Measurements from ENCODE around the gene FKBP5. TPM values are rescaled to one million over a fixed set of nuclear protein-coding genes. Genes with fewer than 3 reads are reported as not detected.
"Not testable (repeated sequence)": the region's sequence is repeated elsewhere in the genome, so short reads cannot be mapped to it uniquely, and the experiment has no call there.

FKBP5 gene
- total RNA-seq, 1 experiment from 2014 or later: 28.3 TPM

DNA sequence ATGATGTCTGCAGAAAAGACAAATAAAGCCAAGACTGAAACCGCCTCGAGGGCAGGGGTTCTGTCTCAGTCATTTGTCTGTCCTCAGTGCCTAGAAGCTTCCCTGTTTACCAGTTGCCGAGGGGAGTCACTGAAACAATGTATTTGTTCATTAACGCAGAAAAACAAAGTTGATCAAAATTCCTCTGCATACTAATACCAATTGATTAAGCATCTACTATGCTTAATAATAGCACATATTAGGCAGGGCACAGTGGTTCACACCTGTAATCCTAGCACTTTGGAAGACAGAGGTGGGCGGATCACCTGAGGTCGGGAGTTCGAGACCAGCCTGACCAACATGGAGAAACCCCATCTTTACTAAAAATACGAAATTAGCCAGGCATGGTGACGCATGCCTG, 1.8 kb upstream of the FKBP5 start:
- H2AFZ ChIP-seq (ENCODE audit: low read length): no peak overlapping the region
- DNase-seq: no peak
- H3K36me3 ChIP-seq (ENCODE audit: insufficient read depth, low read length): no peaks in the 10 kb centered on the region
- H3K9ac ChIP-seq (ENCODE audit: low read length): no peak overlapping the region
- peaks cover 27% of the 10 kb centered on the region for H3K79me2 ChIP-seq (ENCODE audit: low read length)
- no peak overlapping the region for H3K27ac ChIP-seq (ENCODE audit: low read length)
- no peak overlapping the region for H3K4me2 ChIP-seq (ENCODE audit: low read depth, low read length, poor library complexity, severe bottlenecking)
- H3K9me3 ChIP-seq (ENCODE audit: low read length): no peaks in the 10 kb centered on the region
- H3K9me2 ChIP-seq (replicated peaks; ENCODE audit: insufficient read depth, low read length): no peaks in the 10 kb centered on the region
- peaks cover 18% of the 10 kb centered on the region for H3K4me1 ChIP-seq (ENCODE audit: low read length)
- no peaks in the 10 kb centered on the region for H4K20me1 ChIP-seq (ENCODE audit: insufficient read depth, low read depth, low read length)
- H3K27me3 ChIP-seq (ENCODE audit: low read length): no peaks in the 10 kb centered on the region
- H3K4me3 ChIP-seq (ENCODE audit: low read length): no peak overlapping the region

DNA sequence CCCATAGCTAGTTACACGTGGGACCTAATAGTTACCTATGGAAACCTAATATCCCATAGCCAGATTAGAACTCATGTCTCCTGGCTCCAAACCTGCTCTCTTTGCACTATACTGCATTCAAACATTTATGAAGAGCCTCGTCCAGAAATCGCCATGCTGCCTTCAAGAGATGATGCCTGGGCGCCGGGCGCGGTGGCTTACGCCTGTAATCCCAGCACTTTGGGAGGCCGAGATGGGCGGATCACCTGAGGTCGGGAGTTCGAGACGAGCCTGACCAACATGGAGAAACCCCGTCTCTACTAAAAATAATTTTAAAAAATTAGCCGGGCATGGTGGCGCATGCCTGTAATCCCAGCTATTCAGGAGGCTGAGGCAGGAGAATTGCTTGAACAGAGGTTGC, 1.3 kb upstream of the FKBP5 start:
- peaks cover 18% of the 10 kb centered on the region for H3K4me1 ChIP-seq (ENCODE audit: low read length)
- not testable (repeated sequence) for H4K20me1 ChIP-seq (ENCODE audit: insufficient read depth, low read depth, low read length); H3K4me3 ChIP-seq (ENCODE audit: low read length); H3K27ac ChIP-seq (ENCODE audit: low read length); H3K27me3 ChIP-seq (ENCODE audit: low read length); H3K9ac ChIP-seq (ENCODE audit: low read length); H3K9me2 ChIP-seq (replicated peaks; ENCODE audit: insufficient read depth, low read length); H2AFZ ChIP-seq (ENCODE audit: low read length); DNase-seq; H3K9me3 ChIP-seq (ENCODE audit: low read length); H3K36me3 ChIP-seq (ENCODE audit: insufficient read depth, low read length); H3K4me2 ChIP-seq (ENCODE audit: low read depth, low read length, poor library complexity, severe bottlenecking)
- H3K79me2 ChIP-seq (ENCODE audit: low read length): peaks cover 32% of the 10 kb centered on the region

DNA sequence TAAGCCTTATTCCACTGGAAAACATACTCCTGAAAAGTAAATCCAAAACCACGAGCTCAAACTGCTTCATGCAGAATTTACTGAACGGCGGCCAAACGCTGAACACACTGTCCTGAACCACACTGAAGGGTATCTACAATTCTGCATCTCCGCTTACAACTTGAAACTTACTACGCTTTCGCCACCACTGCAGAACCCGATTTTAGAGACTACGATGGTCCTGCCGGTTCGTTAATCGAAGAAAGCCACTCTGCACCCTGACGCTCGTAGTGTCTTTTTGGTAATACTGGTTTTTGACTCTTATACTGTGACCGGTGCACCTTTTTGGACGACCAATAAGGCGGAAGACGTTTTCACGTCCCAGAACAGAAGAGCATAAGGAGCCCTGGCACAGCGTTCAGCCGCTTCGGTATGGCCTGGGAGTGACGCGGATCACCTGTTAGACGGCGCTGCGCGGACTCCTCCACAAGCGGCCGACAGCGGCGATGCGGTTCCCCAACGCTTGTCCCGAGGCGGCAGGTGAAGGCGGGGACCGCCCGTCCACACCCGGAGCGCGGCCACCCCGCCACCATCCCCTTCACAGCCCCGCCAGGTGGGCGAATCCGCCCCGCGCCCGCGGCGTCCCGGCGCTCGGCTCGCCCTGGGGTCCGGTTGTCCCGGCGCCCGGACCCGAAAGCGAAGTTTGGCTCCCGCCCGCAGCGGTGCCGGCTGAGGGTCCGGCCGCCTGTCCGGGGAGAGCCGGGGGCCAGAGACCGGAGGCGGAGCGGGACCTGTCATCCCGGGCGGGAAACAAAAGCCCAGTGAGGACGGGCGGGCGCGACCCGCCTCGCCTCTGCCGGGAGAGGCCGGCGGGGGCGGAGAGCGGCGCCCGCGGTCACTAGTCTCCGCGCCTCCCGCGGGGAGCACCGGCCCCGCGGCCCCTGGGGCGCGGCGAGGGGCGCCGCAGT, 784 bp downstream of the FKBP5 start:
- H3K27me3 ChIP-seq (ENCODE audit: low read length): no peaks in the 10 kb centered on the region
- no peaks in the 10 kb centered on the region for H3K9me2 ChIP-seq (replicated peaks; ENCODE audit: insufficient read depth, low read length)
- H3K79me2 ChIP-seq (ENCODE audit: low read length): peaks cover 52% of the 10 kb centered on the region
- H2AFZ ChIP-seq (ENCODE audit: low read length): no peak overlapping the region; the same call in 1 of the 2 replicates
- H3K9ac ChIP-seq (ENCODE audit: low read length): peak overlapping the region; percentile 82
- H4K20me1 ChIP-seq (ENCODE audit: insufficient read depth, low read depth, low read length): no peaks in the 10 kb centered on the region
- H3K9me3 ChIP-seq (ENCODE audit: low read length): no peaks in the 10 kb centered on the region
- H3K4me1 ChIP-seq (ENCODE audit: low read length): peaks cover 18% of the 10 kb centered on the region
- H3K4me3 ChIP-seq (ENCODE audit: low read length): peak overlapping the region; percentile 76
- H3K27ac ChIP-seq (ENCODE audit: low read length): peak overlapping the region; percentile 66
- peak; percentile 88 for DNase-seq
- H3K36me3 ChIP-seq (ENCODE audit: insufficient read depth, low read length): peaks cover 11% of the 10 kb centered on the region; the same call in 1 of the 2 replicates
- H3K4me2 ChIP-seq (ENCODE audit: low read depth, low read length, poor library complexity, severe bottlenecking): peak overlapping the region; percentile 93

DNA sequence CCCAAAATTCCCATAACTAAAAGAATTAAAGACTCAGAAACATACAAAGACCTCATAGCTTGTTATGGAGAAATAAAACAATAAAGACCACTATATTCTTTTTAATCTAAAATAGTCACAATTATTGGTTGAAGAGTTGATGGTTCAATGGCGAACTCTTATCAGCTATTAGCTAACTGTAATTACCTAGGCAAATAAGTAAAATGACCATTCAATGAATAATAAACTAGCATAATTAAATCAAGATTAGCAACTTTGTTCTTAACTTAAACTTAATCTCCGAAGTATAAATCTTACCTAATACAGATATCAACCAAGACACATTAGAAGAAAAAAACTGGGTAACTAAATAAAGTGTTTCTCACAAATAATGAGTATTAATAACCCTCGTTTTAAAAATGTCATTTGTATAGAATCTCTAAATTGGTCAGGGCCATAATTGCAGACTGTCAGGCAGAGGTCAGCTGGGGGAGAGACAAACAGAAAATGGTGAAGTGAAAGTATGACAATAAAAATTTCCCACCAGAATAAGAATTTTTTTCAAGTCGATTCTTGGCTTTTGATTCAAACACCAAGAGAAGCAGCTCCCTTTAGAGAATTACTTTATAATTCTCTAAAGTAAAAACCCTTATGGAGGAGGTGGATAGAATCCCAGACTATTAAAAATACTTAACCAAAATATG, 1.7 kb downstream of the FKBP5 start:
- no peaks in the 10 kb centered on the region for H3K9me3 ChIP-seq (ENCODE audit: low read length)
- peaks cover 59% of the 10 kb centered on the region for H3K79me2 ChIP-seq (ENCODE audit: low read length)
- no peaks in the 10 kb centered on the region for H3K27me3 ChIP-seq (ENCODE audit: low read length)
- H3K27ac ChIP-seq (ENCODE audit: low read length): peak overlapping the region; percentile 66
- peak overlapping the region; percentile 82 for H3K9ac ChIP-seq (ENCODE audit: low read length)
- peaks cover 11% of the 10 kb centered on the region; the same call in 1 of the 2 replicates for H3K36me3 ChIP-seq (ENCODE audit: insufficient read depth, low read length)
- no peaks in the 10 kb centered on the region for H4K20me1 ChIP-seq (ENCODE audit: insufficient read depth, low read depth, low read length)
- peak overlapping the region; percentile 93 for H3K4me2 ChIP-seq (ENCODE audit: low read depth, low read length, poor library complexity, severe bottlenecking)
- H3K4me3 ChIP-seq (ENCODE audit: low read length): peak overlapping the region; percentile 76
- DNase-seq: peak; percentile 67
- no peak overlapping the region for H2AFZ ChIP-seq (ENCODE audit: low read length)
- H3K4me1 ChIP-seq (ENCODE audit: low read length): peaks cover 24% of the 10 kb centered on the region
- no peaks in the 10 kb centered on the region for H3K9me2 ChIP-seq (replicated peaks; ENCODE audit: insufficient read depth, low read length)

DNA sequence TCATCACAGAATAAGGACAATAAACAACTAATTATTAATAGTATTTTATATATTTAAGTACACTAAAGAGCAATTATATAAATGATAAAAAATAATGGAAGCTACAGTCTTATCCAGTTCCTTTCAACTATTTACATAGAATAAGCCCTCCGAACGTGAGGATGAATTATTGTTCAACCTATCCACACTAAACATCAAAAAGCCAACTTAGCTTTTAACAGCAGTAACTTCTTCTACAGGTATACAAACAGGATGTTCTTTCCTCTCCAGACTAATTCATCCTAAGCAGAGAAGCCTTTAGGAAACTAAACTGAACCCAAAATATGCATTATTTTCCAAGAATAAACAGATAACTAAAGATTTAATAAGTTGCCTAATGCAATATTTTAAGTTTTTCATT, 2.3 kb downstream of the FKBP5 start:
- Histone ChIP-seq H3K79me2 (ENCODE audit: low read length) (peaks cover 65% of the 10 kb centered on the region), H4K20me1 (ENCODE audit: insufficient read depth, low read depth, low read length) (no peaks in the 10 kb centered on the region)

DNA sequence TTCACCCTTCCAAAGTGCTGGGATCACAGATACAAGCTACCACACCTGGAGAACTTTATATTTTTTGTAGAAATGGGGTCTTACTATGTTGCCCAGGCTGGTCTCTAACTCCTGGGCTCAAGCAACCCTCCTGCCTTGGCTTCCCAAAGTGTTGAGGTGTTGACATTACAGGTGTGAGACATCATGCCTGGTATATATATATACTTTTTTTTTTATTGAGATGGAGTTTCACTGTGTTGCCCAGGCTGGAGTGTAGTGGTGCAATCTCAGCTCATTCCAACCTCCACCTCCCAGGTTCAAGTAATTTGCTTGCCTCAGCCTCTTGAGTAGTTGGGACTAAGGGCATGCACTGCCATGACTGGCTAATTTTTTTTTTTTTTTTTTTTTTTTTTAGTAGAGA, 5.4 kb downstream of the FKBP5 start:
- Histone ChIP-seq H3K79me2 (ENCODE audit: low read length) (peaks cover 96% of the 10 kb centered on the region), H3K9me2 (replicated peaks; ENCODE audit: insufficient read depth, low read length) (no peaks in the 10 kb centered on the region), H4K20me1 (ENCODE audit: insufficient read depth, low read depth, low read length) (no peaks in the 10 kb centered on the region), H3K9me3 (ENCODE audit: low read length) (no peaks in the 10 kb centered on the region), H3K36me3 (ENCODE audit: insufficient read depth, low read length) (peaks cover 26% of the 10 kb centered on the region; the same call in 1 of the 2 replicates), H2AFZ (ENCODE audit: low read length) (no peak overlapping the region), H3K4me1 (ENCODE audit: low read length) (peaks cover 26% of the 10 kb centered on the region), H3K4me2 (ENCODE audit: low read depth, low read length, poor library complexity, severe bottlenecking) (no peak overlapping the region), H3K27me3 (ENCODE audit: low read length) (no peaks in the 10 kb centered on the region), H3K9ac (ENCODE audit: low read length) (no peak overlapping the region), H3K27ac (ENCODE audit: low read length) (no peak overlapping the region), H3K4me3 (ENCODE audit: low read length) (no peak overlapping the region)
- no peak for DNase-seq

More for the DNA sequence above, 2.3 kb downstream of the FKBP5 start:
- Histone ChIP-seq H3K4me1 (ENCODE audit: low read length) (peaks cover 27% of the 10 kb centered on the region), H3K27ac (ENCODE audit: low read length) (peak overlapping the region; percentile 66), H3K36me3 (ENCODE audit: insufficient read depth, low read length) (peaks cover 11% of the 10 kb centered on the region; the same call in 1 of the 2 replicates), H3K27me3 (ENCODE audit: low read length) (no peaks in the 10 kb centered on the region), H2AFZ (ENCODE audit: low read length) (no peak overlapping the region), H3K9me3 (ENCODE audit: low read length) (no peaks in the 10 kb centered on the region), H3K9me2 (replicated peaks; ENCODE audit: insufficient read depth, low read length) (no peaks in the 10 kb centered on the region), H3K4me3 (ENCODE audit: low read length) (peak overlapping the region; percentile 76), H3K4me2 (ENCODE audit: low read depth, low read length, poor library complexity, severe bottlenecking) (peak overlapping the region; percentile 93), H3K9ac (ENCODE audit: low read length) (peak overlapping the region; percentile 82)
- no peak for DNase-seq

DNA sequence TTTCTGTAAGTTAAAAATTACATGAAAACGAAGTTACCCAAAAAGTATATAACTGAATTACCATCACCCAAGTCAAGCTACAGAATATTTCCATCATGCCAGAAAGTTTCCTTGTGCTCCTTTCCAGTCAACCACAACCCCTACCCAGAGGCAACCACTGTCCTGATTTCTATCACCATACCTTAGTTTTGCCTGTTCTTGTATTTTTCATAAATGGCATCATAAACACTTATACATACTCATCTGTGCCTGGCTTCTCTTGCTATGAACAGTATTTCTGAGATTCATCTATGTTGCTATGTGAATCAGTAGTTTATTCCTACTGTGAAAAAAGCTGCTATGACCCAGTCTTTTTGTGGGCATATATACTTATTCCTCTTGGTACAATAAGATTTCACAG, 7.4 kb downstream of the FKBP5 start:
- H3K4me1 ChIP-seq (ENCODE audit: low read length): peaks cover 30% of the 10 kb centered on the region
- H3K27ac ChIP-seq (ENCODE audit: low read length): no peak overlapping the region
- H3K9me3 ChIP-seq (ENCODE audit: low read length): no peaks in the 10 kb centered on the region
- H3K79me2 ChIP-seq (ENCODE audit: low read length): peaks cover 96% of the 10 kb centered on the region
- H3K9ac ChIP-seq (ENCODE audit: low read length): no peak overlapping the region
- H3K27me3 ChIP-seq (ENCODE audit: low read length): no peaks in the 10 kb centered on the region
- peaks cover 26% of the 10 kb centered on the region; the same call in 1 of the 2 replicates for H3K36me3 ChIP-seq (ENCODE audit: insufficient read depth, low read length)
- H4K20me1 ChIP-seq (ENCODE audit: insufficient read depth, low read depth, low read length): no peaks in the 10 kb centered on the region
- H3K9me2 ChIP-seq (replicated peaks; ENCODE audit: insufficient read depth, low read length): no peaks in the 10 kb centered on the region
- DNase-seq: no peak
- no peak overlapping the region for H3K4me2 ChIP-seq (ENCODE audit: low read depth, low read length, poor library complexity, severe bottlenecking)
- H2AFZ ChIP-seq (ENCODE audit: low read length): no peak overlapping the region
- no peak overlapping the region for H3K4me3 ChIP-seq (ENCODE audit: low read length)

DNA sequence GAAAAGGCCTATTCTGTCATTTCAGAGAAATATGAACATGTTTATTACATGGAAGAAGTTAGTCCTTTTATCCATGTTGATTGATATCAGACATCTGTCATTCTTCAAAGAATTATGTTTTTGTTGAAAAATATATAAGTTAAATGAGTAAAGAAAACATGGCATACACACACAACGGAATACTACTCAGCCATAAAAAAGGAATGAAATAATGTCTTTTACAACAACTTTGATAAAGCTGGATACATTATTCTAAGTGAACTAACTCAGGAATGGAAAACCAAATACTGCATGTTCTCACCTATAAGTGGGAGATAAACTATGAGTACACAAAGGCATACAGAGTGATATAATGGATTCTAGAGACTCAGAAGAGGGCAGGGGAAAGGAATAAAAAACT, 9.3 kb downstream of the FKBP5 start:
- DNase-seq: no peak
- Histone ChIP-seq H3K4me1 (ENCODE audit: low read length) (peaks cover 45% of the 10 kb centered on the region), H2AFZ (ENCODE audit: low read length) (no peak overlapping the region), H3K9me2 (replicated peaks; ENCODE audit: insufficient read depth, low read length) (no peaks in the 10 kb centered on the region), H3K79me2 (ENCODE audit: low read length) (peaks cover 97% of the 10 kb centered on the region), H3K27me3 (ENCODE audit: low read length) (no peaks in the 10 kb centered on the region), H3K27ac (ENCODE audit: low read length) (no peak overlapping the region), H4K20me1 (ENCODE audit: insufficient read depth, low read depth, low read length) (no peaks in the 10 kb centered on the region), H3K4me3 (ENCODE audit: low read length) (no peak overlapping the region), H3K9me3 (ENCODE audit: low read length) (no peaks in the 10 kb centered on the region), H3K9ac (ENCODE audit: low read length) (no peak overlapping the region), H3K36me3 (ENCODE audit: insufficient read depth, low read length) (peaks cover 18% of the 10 kb centered on the region; the same call in 1 of the 2 replicates), H3K4me2 (ENCODE audit: low read depth, low read length, poor library complexity, severe bottlenecking) (no peak overlapping the region)

Measured in Karpas-422 (cell line).